Activated CD8-positive, alpha-beta T cell treated with anti-CD3 and anti-CD28 coated beads, Interleukin-2, amount 10 ng/mL, durations not matched to agents 7 days and 5 days (primary cell): ENCODE measurements around the gene RPP21. TPM values are rescaled to one million over a fixed set of nuclear protein-coding genes. Genes with fewer than 3 reads are reported as not detected.

Source experiments
- ATAC-seq: fragments of 150-1000 bp; cut with Tn5 transposase; one replicate; pipeline ENCODE4 v1.10.0; 2021; ENCODE audit warnings: moderate library complexity
- CTCF ChIA-PET: fragments of 350-600 bp; sonication (Branson Sonifier 250); formaldehyde crosslinking; loops from one replicate; lab custom pipeline; 2021; ENCODE audit warnings: antibody characterized with exemption; lab: Charles Lee
- POLR2A ChIA-PET: fragments of 350-600 bp; sonication (Branson Sonifier 250); formaldehyde crosslinking; loops from one replicate; lab custom pipeline; 2021; ENCODE audit warnings: antibody characterized with exemption; lab: Charles Lee
- DNase-seq: peaks from one replicate; pipeline ENCODE4 v3.0.0-alpha.2; 2020
- H3K27ac Mint-ChIP-seq: one replicate; pipeline ENCODE4 v1.8.0; 2021; ENCODE audit warnings: mild to moderate bottlenecking, mixed read lengths
- H3K27me3 Mint-ChIP-seq: one replicate; pipeline ENCODE4 v1.8.0; 2021; ENCODE audit warnings: low read depth, mixed read lengths
- H3K36me3 Mint-ChIP-seq: one replicate; pipeline ENCODE4 v1.8.0; 2021; ENCODE audit warnings: low read depth, mixed read lengths
- H3K4me1 Mint-ChIP-seq: one replicate; pipeline ENCODE4 v1.8.0; 2021; ENCODE audit warnings: low read depth, mixed read lengths
- H3K4me3 Mint-ChIP-seq: one replicate; pipeline ENCODE4 v1.8.0; 2021; ENCODE audit warnings: mild to moderate bottlenecking, mixed read lengths
- H3K9me3 Mint-ChIP-seq: one replicate; pipeline ENCODE4 v1.8.0; 2022; ENCODE audit warnings: mixed read lengths; ENCODE audit not compliant: insufficient read depth
- total RNA-seq, 2 experiments: library from RNA; stranded (reverse); gene quantifications; one replicate each; pipeline ENCODE4 v1.2.3, GENCODE V29; 2021

RPP21 gene
- total RNA-seq, 2 experiments from 2014 or later = 37.3 to 37.9 TPM

- ATAC-seq (no peak), DNase-seq (no peak)
- no peaks in the 10 kb centered on the region for H3K9me3 Mint-ChIP-seq
- CTCF ChIA-PET = no interaction called here
- peaks cover 72% of the 10 kb centered on the region for H3K4me1 Mint-ChIP-seq
- no peaks in the 10 kb centered on the region for H3K27me3 Mint-ChIP-seq
- no peak overlapping the region for H3K4me3 Mint-ChIP-seq
- POLR2A ChIA-PET = no interaction called here
- no peak overlapping the region for H3K27ac Mint-ChIP-seq
- peaks cover 49% of the 10 kb centered on the region for H3K36me3 Mint-ChIP-seq
Measured at GRCh38 chr6:30321692-30322388, 23.1 kb upstream of the RPP21 start.

- H3K27ac Mint-ChIP-seq = no peak overlapping the region
- no peaks in the 10 kb centered on the region for H3K9me3 Mint-ChIP-seq
- ChIA-PET POLR2A (no interaction called here), CTCF (interaction anchor here (2.5 kb wide), 1 partner anchor 104 kb away, joined by 11 read pairs; no protein-coding TSS in a partner anchor)
- no peaks in the 10 kb centered on the region for H3K27me3 Mint-ChIP-seq
- no peak for ATAC-seq
- peaks cover 73% of the 10 kb centered on the region for H3K4me1 Mint-ChIP-seq
- DNase-seq = no peak
- H3K4me3 Mint-ChIP-seq = no peak overlapping the region
- peaks cover 46% of the 10 kb centered on the region for H3K36me3 Mint-ChIP-seq
Measured at GRCh38 chr6:30322527-30323501, 22.1 kb upstream of the RPP21 start.

GRCh38 chr6:30323806-30324205, 21.1 kb upstream of the RPP21 start:
- ChIA-PET CTCF (interaction anchor here (1.3 to 2.5 kb wide), 2 partner anchors 85 to 105 kb away, joined by 3 to 11 read pairs; no protein-coding TSS in a partner anchor), POLR2A (no interaction called here)
- H3K4me1 Mint-ChIP-seq = peaks cover 71% of the 10 kb centered on the region
- no peaks in the 10 kb centered on the region for H3K27me3 Mint-ChIP-seq
- H3K9me3 Mint-ChIP-seq = no peaks in the 10 kb centered on the region
- no peak for ATAC-seq
- H3K4me3 Mint-ChIP-seq = no peak overlapping the region
- H3K27ac Mint-ChIP-seq = no peak overlapping the region
- no peak for DNase-seq
- peaks cover 46% of the 10 kb centered on the region for H3K36me3 Mint-ChIP-seq

- ChIA-PET CTCF (interaction anchor here (0.6 to 2.5 kb wide), 8 partner anchors 8 to 128 kb away, joined by 3 to 12 read pairs (median 7); no protein-coding TSS in a partner anchor), POLR2A (interaction anchor here (1.0 to 2.3 kb wide), 10 partner anchors 13 to 384 kb away, joined by 3 to 25 read pairs (median 4); partner anchors contain the start of genes POLR1H, RPP21 and TRIM26)
- Mint-ChIP-seq H3K27ac (peak overlapping the region; percentile 99), H3K27me3 (no peaks in the 10 kb centered on the region), H3K4me3 (peak overlapping the region; percentile 92), H3K36me3 (peaks cover 49% of the 10 kb centered on the region), H3K4me1 (peaks cover 63% of the 10 kb centered on the region), H3K9me3 (no peaks in the 10 kb centered on the region)
- ATAC-seq = peak; percentile 73
- DNase-seq = peak; percentile 91
Measured at GRCh38 chr6:30325150-30325872, 19.6 kb upstream of the RPP21 start.

GRCh38 chr6:30325873-30326525, 19.0 kb upstream of the RPP21 start:
- no peaks in the 10 kb centered on the region for H3K9me3 Mint-ChIP-seq
- H3K4me1 Mint-ChIP-seq = peaks cover 58% of the 10 kb centered on the region
- peak overlapping the region; percentile 92 for H3K4me3 Mint-ChIP-seq
- ChIA-PET POLR2A (interaction anchor here (0.6 to 2.3 kb wide), 18 partner anchors 9 to 874 kb away, joined by 3 to 25 read pairs (median 4); partner anchors contain the start of genes POLR1H, RPP21 and TRIM26), CTCF (interaction anchor here (0.6 to 2.3 kb wide), 11 partner anchors 9 to 420 kb away, joined by 3 to 12 read pairs (median 4); partner anchors contain the start of gene TRIM26)
- peaks cover 45% of the 10 kb centered on the region for H3K36me3 Mint-ChIP-seq
- DNase-seq (peak; percentile 84), ATAC-seq (peak; percentile 61)
- no peaks in the 10 kb centered on the region for H3K27me3 Mint-ChIP-seq
- peak overlapping the region; percentile 99 for H3K27ac Mint-ChIP-seq

- POLR2A ChIA-PET = interaction anchor here (0.6 to 2.3 kb wide), 18 partner anchors 8 to 873 kb away, joined by 3 to 25 read pairs (median 4); partner anchors contain the start of genes POLR1H, RPP21 and TRIM26
- Mint-ChIP-seq H3K27ac (peak within 1 kb of the TSS; percentile 99), H3K4me3 (peak within 1 kb of the TSS; percentile 96), H3K9me3 (no peaks in the 10 kb centered on the region), H3K4me1 (peaks cover 53% of the 10 kb centered on the region), H3K36me3 (peaks cover 47% of the 10 kb centered on the region), H3K27me3 (no peaks in the 10 kb centered on the region)
- DNase-seq (peak; percentile 92), ATAC-seq (peak; percentile 73)
- CTCF ChIA-PET = interaction anchor here (0.6 to 2.3 kb wide), 9 partner anchors 10 to 419 kb away, joined by 3 to 12 read pairs (median 4); partner anchors contain the start of gene TRIM26
Measured at GRCh38 chr6:30326526-30327231, 18.3 kb upstream of the RPP21 start, which contains the start of gene TRIM39. TSS of gene TRIM39 (plus strand) at chr6:30326927. CDS start at chr6:30329318, 2,391 bp downstream.

GRCh38 chr6:30327232-30327746, 17.7 kb upstream of the RPP21 start:
- ChIA-PET CTCF (interaction anchor here (1.0 to 2.3 kb wide), 5 partner anchors 10 to 218 kb away, joined by 3 to 12 read pairs (median 4); partner anchors contain the start of gene TRIM26), POLR2A (interaction anchor here (1.0 to 2.3 kb wide), 6 partner anchors 7 to 114 kb away, joined by 4 to 25 read pairs (median 5); partner anchors contain the start of genes RPP21 and TRIM26)
- H3K4me3 Mint-ChIP-seq = peak overlapping the region; percentile 96
- no peaks in the 10 kb centered on the region for H3K9me3 Mint-ChIP-seq
- peak overlapping the region; percentile 99 for H3K27ac Mint-ChIP-seq
- DNase-seq (no peak), ATAC-seq (no peak)
- H3K27me3 Mint-ChIP-seq = no peaks in the 10 kb centered on the region
- H3K36me3 Mint-ChIP-seq = peaks cover 46% of the 10 kb centered on the region
- peaks cover 48% of the 10 kb centered on the region for H3K4me1 Mint-ChIP-seq

- Mint-ChIP-seq H3K9me3 (no peaks in the 10 kb centered on the region), H3K4me3 (no peak overlapping the region), H3K27ac (peak overlapping the region; percentile 99), H3K4me1 (peaks cover 39% of the 10 kb centered on the region), H3K27me3 (no peaks in the 10 kb centered on the region), H3K36me3 (peaks cover 42% of the 10 kb centered on the region)
- ATAC-seq = no peak
- DNase-seq = no peak
- ChIA-PET CTCF (interaction anchor here (1.3 kb wide), 2 partner anchors 10 to 13 kb away, joined by 4 read pairs; no protein-coding TSS in a partner anchor), POLR2A (no interaction called here)
Measured at GRCh38 chr6:30328397-30328796, 16.6 kb upstream of the RPP21 start.

GRCh38 chr6:30329331-30329730, 15.6 kb upstream of the RPP21 start:
- ChIA-PET POLR2A (no interaction called here), CTCF (interaction anchor here (1.1 to 1.8 kb wide), 3 partner anchors 9 to 268 kb away, joined by 3 to 7 read pairs (median 4); no protein-coding TSS in a partner anchor)
- no peaks in the 10 kb centered on the region for H3K9me3 Mint-ChIP-seq
- DNase-seq (no peak), ATAC-seq (no peak)
- peaks cover 30% of the 10 kb centered on the region for H3K4me1 Mint-ChIP-seq
- H3K4me3 Mint-ChIP-seq = no peak overlapping the region
- H3K27ac Mint-ChIP-seq = no peak overlapping the region
- no peaks in the 10 kb centered on the region for H3K27me3 Mint-ChIP-seq
- H3K36me3 Mint-ChIP-seq = peaks cover 44% of the 10 kb centered on the region
